ENCODE data around the gene PCDHGB3. TPM values are rescaled to one million over a fixed set of nuclear protein-coding genes. Genes with fewer than 3 reads are reported as not detected.

Gene PCDHGB3
- total RNA-seq, 1 experiment from 2014 or later, result 1.6 TPM

- Histone ChIP-seq H3K9me3 (ENCODE audit: control insufficient read depth, low read depth, low read length) (peaks cover 25% of the 10 kb centered on the region), H4K8ac (replicated peaks; ENCODE audit: insufficient read length, low read depth, low read length) (no peak overlapping the region), H4K5ac (ENCODE audit: insufficient read length, low read depth, low read length) (no peak overlapping the region), H3K27me3 (ENCODE audit: insufficient read depth, low read length) (no peaks in the 10 kb centered on the region), H4K91ac (ENCODE audit: insufficient read length, low read depth, low read length) (no peak overlapping the region), H3K56ac (ENCODE audit: insufficient read length, low read depth, low read length) (no peak overlapping the region), H3K4me1 (ENCODE audit: insufficient read depth, low read length) (no peaks in the 10 kb centered on the region), H2AK5ac (ENCODE audit: insufficient read length, low read length) (no peak overlapping the region), H2BK12ac (ENCODE audit: insufficient read length, low read depth, low read length) (no peak overlapping the region), H3K18ac (ENCODE audit: insufficient read length, low read depth, low read length) (no peak overlapping the region), H2BK120ac (ENCODE audit: low read depth, low read length, poor library complexity, severe bottlenecking) (no peak overlapping the region), H3T11ph (ENCODE audit: low read length) (no peak overlapping the region), H3K9ac (ENCODE audit: extremely low read depth, insufficient read length, low read length) (no peak overlapping the region), H3K27ac (ENCODE audit: insufficient read length, low read depth, low read length) (no peak overlapping the region), H2BK20ac (ENCODE audit: low read depth, low read length, poor library complexity, severe bottlenecking) (no peak overlapping the region), H2AFZ (ENCODE audit: low read length) (no peak overlapping the region), H2BK5ac (ENCODE audit: insufficient read length, low read length) (no peak overlapping the region), H3K4me2 (ENCODE audit: insufficient read depth, insufficient read length, low read length) (no peak overlapping the region), H3K23me2 (ENCODE audit: insufficient read length, low read depth, low read length, poor library complexity, severe bottlenecking) (no peaks in the 10 kb centered on the region), H3K14ac (ENCODE audit: insufficient read depth, low read length) (no peak overlapping the region), H3K23ac (ENCODE audit: insufficient read length, low read depth, low read length) (no peak overlapping the region), H3K4ac (ENCODE audit: low read depth, low read length) (no peak overlapping the region), H3K79me2 (ENCODE audit: insufficient read depth, low read length) (no peaks in the 10 kb centered on the region), H2BK15ac (ENCODE audit: low read depth, low read length) (no peak overlapping the region), H4K20me1 (ENCODE audit: control insufficient read depth, insufficient read depth, insufficient read length) (no peaks in the 10 kb centered on the region), H3K79me1 (ENCODE audit: insufficient read depth, low read depth, low read length, poor library complexity, severe bottlenecking) (no peaks in the 10 kb centered on the region)
- Mint-ChIP-seq H3K9me3 (peaks cover 68 to 79% of the 10 kb centered on the region in 2 experiments), H3K4me1 (peaks cover 2 to 4% of the 10 kb centered on the region in 2 experiments; a peak in 2 of 4 replicates), H3K36me3 (ENCODE audit: insufficient read depth in 1 of 3, low read depth in 3 of 3) (peaks cover 17 to 52% (median 33%) of the 10 kb centered on the region in 3 experiments), H3K27me3 (ENCODE audit: low read depth) (peaks cover 9% of the 10 kb centered on the region), H3K27ac (no peak overlapping the region), H3K4me3 (peak overlapping the region in 1 of 2 experiments; percentile 44; a peak in 1 of 5 replicates)
- no peak for TF ChIP-seq CTCF (conservative IDR thresholded peaks at IDR 0.05)
- no CpG with 5 or more reads among the region's 1 CpG for WGBS (ENCODE audit: extremely low coverage, insufficient read length, low lambda C conversion rate)
- DNase-seq, result no peak
Measured at GRCh38 chr5:141342773-141343172, 27.3 kb upstream of the PCDHGB3 start.

Data from H9 (cell line).